ENCODE results near the gene P2RX7.

Gene P2RX7

DNA sequence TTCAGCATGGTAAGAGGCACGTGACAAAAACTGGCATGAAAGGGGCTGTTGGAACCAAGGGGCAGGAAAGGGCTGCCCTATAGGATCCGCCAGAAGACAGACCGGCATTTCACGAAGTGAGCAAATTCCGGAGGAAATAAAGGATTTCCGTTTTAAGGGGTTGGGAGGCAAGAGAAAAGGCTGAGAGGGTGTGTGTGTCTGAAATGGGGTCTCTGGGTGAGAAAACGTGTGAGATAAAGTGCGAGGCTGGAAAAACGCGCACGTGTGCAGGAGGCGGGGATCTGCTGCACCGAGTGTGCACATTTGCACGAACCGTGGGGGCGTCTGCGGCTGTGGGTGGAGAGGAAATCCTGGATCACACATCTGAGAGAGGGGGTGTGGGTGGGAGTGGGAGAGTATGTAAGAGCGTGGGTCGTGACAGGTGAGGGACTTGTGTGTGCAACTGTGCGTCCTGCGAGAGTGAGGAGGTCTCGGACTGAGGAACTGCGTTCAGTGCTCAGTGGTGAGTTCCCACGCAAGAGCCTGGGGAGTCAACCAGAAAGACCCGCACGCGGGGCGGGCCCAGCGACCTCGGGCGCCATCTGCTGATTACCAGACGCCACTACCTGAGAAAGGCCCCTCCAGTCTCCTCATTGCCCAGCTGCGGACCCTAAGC is 37.0 kb upstream of the P2RX7 start:
- Histone ChIP-seq H3K36me3 (ENCODE audit: insufficient read depth) (no peaks in the 10 kb centered on the region), H3K4me2 (peak overlapping the region; percentile 60), H3K9ac (no peak overlapping the region), H3K27me3 (ENCODE audit: insufficient read depth, low read depth) (no peaks in the 10 kb centered on the region), H2AFZ (ENCODE audit: low read depth) (peak overlapping the region; percentile 41; the same call in 1 of the 2 replicates), H3K4me3 (IDR thresholded peaks at IDR 0.05; ENCODE audit: insufficient read depth, low read depth, low read length) (no peak overlapping the region), H3K27ac (no peak overlapping the region), H4K20me1 (ENCODE audit: insufficient read depth) (no peaks in the 10 kb centered on the region), H3K4me1 (ENCODE audit: low read depth, poor library complexity, severe bottlenecking) (no peaks in the 10 kb centered on the region), H3K79me2 (ENCODE audit: insufficient read depth, low read depth) (no peaks in the 10 kb centered on the region)
- TF ChIP-seq, protein P1, sequence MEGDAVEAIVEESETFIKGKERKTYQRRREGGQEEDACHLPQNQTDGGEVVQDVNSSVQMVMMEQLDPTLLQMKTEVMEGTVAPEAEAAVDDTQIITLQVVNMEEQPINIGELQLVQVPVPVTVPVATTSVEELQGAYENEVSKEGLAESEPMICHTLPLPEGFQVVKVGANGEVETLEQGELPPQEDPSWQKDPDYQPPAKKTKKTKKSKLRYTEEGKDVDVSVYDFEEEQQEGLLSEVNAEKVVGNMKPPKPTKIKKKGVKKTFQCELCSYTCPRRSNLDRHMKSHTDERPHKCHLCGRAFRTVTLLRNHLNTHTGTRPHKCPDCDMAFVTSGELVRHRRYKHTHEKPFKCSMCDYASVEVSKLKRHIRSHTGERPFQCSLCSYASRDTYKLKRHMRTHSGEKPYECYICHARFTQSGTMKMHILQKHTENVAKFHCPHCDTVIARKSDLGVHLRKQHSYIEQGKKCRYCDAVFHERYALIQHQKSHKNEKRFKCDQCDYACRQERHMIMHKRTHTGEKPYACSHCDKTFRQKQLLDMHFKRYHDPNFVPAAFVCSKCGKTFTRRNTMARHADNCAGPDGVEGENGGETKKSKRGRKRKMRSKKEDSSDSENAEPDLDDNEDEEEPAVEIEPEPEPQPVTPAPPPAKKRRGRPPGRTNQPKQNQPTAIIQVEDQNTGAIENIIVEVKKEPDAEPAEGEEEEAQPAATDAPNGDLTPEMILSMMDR (conservative IDR thresholded peaks at IDR 0.05; ENCODE audit: low read depth, low read length): peak; percentile 59

DNA sequence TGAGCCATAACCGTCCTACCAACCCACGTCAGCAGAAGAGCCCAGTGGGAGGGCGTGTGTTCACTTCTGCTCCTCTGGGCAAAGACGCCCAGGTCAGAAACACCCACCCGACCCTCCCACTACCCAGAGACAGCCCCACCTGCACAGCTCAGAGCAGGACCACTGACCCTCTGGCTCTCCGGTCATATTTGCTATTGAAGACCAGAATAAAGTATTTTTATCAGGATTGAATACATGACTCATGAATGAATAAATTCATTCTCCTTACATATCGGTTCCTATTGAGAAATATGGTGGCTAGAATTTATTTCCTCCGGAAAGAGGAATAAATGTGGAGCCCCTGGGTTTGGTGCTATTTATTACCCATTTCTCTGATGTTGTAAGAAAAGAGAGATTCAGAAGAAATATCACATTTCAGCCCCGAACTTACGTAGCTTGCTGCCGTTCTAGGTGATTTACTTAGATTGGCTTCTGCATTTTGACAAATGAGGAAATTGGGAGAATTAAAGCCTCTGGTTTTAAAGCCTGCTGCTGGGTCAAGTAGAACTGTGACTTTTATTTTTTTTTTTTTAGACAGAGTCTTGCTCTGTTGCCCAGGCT is 36.4 kb upstream of the P2RX7 start:
- H3K27ac ChIP-seq: no peak overlapping the region
- peak overlapping the region; percentile 60; the same call in 1 of the 2 replicates for H3K4me2 ChIP-seq
- H2AFZ ChIP-seq (ENCODE audit: low read depth): no peak overlapping the region
- no peaks in the 10 kb centered on the region for H3K4me1 ChIP-seq (ENCODE audit: low read depth, poor library complexity, severe bottlenecking)
- no peaks in the 10 kb centered on the region for H4K20me1 ChIP-seq (ENCODE audit: insufficient read depth)
- no peaks in the 10 kb centered on the region for H3K27me3 ChIP-seq (ENCODE audit: insufficient read depth, low read depth)
- no peaks in the 10 kb centered on the region for H3K36me3 ChIP-seq (ENCODE audit: insufficient read depth)
- TF ChIP-seq, protein P1 (conservative IDR thresholded peaks at IDR 0.05; ENCODE audit: low read depth, low read length): peak; percentile 28; the same call in 1 of the 2 replicates
- H3K79me2 ChIP-seq (ENCODE audit: insufficient read depth, low read depth): no peaks in the 10 kb centered on the region
- H3K4me3 ChIP-seq (IDR thresholded peaks at IDR 0.05; ENCODE audit: insufficient read depth, low read depth, low read length): no peak overlapping the region
- no peak overlapping the region for H3K9ac ChIP-seq

DNA sequence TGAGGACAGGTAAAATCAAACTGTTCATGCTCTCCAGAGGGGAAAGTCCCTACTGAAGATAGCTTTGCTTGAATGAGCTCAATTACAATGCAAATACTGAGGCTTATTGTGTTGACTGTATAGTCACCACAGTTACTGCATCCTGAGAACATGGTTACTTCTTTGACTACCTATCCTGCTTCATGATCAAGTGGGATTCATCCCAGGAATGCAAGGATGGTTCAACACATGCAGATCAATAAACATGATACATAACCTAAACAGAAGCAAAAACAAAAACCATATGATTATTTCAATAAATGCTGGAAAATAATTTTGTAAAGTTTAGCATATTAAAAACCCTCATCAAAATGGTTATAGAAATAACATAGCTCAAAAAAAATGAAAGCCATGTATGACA is 32.9 kb upstream of the P2RX7 start:
- no peak overlapping the region for H3K4me2 ChIP-seq
- no peaks in the 10 kb centered on the region for H3K36me3 ChIP-seq (ENCODE audit: insufficient read depth)
- TF ChIP-seq, protein P1 (conservative IDR thresholded peaks at IDR 0.05; ENCODE audit: low read depth, low read length): no peak

DNA sequence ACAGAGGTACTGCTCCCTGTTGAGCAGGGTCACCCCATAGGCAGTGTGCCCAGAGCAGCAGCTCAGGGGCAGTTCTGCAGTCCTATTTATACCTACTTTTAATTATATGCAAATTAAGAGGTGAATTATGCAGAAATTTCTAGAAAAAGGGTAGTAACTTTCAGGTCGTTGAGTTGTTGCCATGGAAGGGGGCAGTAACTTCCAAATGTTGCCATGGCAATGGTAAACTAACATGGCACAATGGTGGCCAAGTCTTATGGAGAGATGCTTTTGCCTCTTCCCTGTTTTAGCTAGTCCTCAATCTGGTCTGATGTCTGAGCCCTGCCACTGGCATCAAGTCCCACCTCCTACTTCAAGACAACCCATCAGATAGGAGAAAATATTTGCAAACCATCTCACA is 30.4 kb upstream of the P2RX7 start:
- TF ChIP-seq, protein P1 (conservative IDR thresholded peaks at IDR 0.05; ENCODE audit: low read depth, low read length): no peak
- H3K79me2 ChIP-seq (ENCODE audit: insufficient read depth, low read depth): no peaks in the 10 kb centered on the region
- H3K9ac ChIP-seq: no peak overlapping the region
- H3K27ac ChIP-seq: no peak overlapping the region
- no peak overlapping the region for H3K4me2 ChIP-seq
- no peak overlapping the region for H2AFZ ChIP-seq (ENCODE audit: low read depth)
- no peaks in the 10 kb centered on the region for H3K27me3 ChIP-seq (ENCODE audit: insufficient read depth, low read depth)
- no peak overlapping the region for H3K4me3 ChIP-seq (IDR thresholded peaks at IDR 0.05; ENCODE audit: insufficient read depth, low read depth, low read length)
- H3K4me1 ChIP-seq (ENCODE audit: low read depth, poor library complexity, severe bottlenecking): no peaks in the 10 kb centered on the region
- no peaks in the 10 kb centered on the region for H3K36me3 ChIP-seq (ENCODE audit: insufficient read depth)
- no peaks in the 10 kb centered on the region for H4K20me1 ChIP-seq (ENCODE audit: insufficient read depth)

More for the DNA sequence above, 32.9 kb upstream of the P2RX7 start:
- Histone ChIP-seq H3K4me3 (IDR thresholded peaks at IDR 0.05; ENCODE audit: insufficient read depth, low read depth, low read length) (no peak overlapping the region), H2AFZ (ENCODE audit: low read depth) (no peak overlapping the region), H3K27ac (no peak overlapping the region), H3K27me3 (ENCODE audit: insufficient read depth, low read depth) (no peaks in the 10 kb centered on the region), H3K79me2 (ENCODE audit: insufficient read depth, low read depth) (no peaks in the 10 kb centered on the region), H3K4me1 (ENCODE audit: low read depth, poor library complexity, severe bottlenecking) (no peaks in the 10 kb centered on the region), H4K20me1 (ENCODE audit: insufficient read depth) (no peaks in the 10 kb centered on the region), H3K9ac (no peak overlapping the region)
